Measurements from ENCODE around the gene RAB9A. TPM values are rescaled to one million over a fixed set of nuclear protein-coding genes. Genes with fewer than 3 reads are reported as not detected.

The RAB9A gene
- polyA plus RNA-seq, 3 donors, result 17.9 to 38.1 (median 30.8) TPM

GRCh38 chrX:13755254-13755653 lies 66.3 kb downstream of the RAB9A start:
- Histone ChIP-seq H3K9ac (ENCODE audit: insufficient read depth, low read length, poor library complexity, severe bottlenecking) (no peak overlapping the region), H3K79me2 (ENCODE audit: insufficient read depth, low read length) (peaks cover 4% of the 10 kb centered on the region), H3K4me3 (replicated peaks in 1 of 3; ENCODE audit: low read depth in 2 of 3, low read length in 3 of 3) (no peak overlapping the region), H3K9me3 (replicated peaks in 1 of 2; ENCODE audit: control insufficient read depth in 1 of 2, insufficient read depth in 1 of 2, low read length in 2 of 2) (no peaks in the 10 kb centered on the region), H3K27ac (ENCODE audit: low read depth in 1 of 2, low read length in 2 of 2) (peak overlapping the region in 1 of 2 donors; percentile 43), H2AFZ (ENCODE audit: insufficient read depth, low read depth, low read length, poor library complexity, severe bottlenecking) (no peak overlapping the region), H3K27me3 (ENCODE audit: control insufficient read depth in 2 of 2, insufficient read depth in 2 of 2, low read length in 2 of 2) (no peaks in the 10 kb centered on the region), H4K20me1 (ENCODE audit: insufficient read depth, low read length) (no peaks in the 10 kb centered on the region), H3K4me1 (ENCODE audit: control insufficient read depth in 1 of 2, insufficient read depth in 2 of 2, low read length in 2 of 2) (peaks cover 46 to 50% of the 10 kb centered on the region in 2 donors), H3K4me2 (replicated peaks; ENCODE audit: extremely low read depth, low read length, poor library complexity, severe bottlenecking) (no peak overlapping the region), H3K36me3 (replicated peaks in 1 of 2; ENCODE audit: control insufficient read depth in 1 of 2, insufficient read depth in 2 of 2, low read length in 2 of 2) (peaks cover 5% of the 10 kb centered on the region in 2 donors)
- intact Hi-C loops (cut with micrococcal nuclease), result no loop called here
- Mint-ChIP-seq H3K27me3 (ENCODE audit: low read depth in 3 of 3) (peaks cover 0 to 3% (median 0%) of the 10 kb centered on the region in 3 donors), H3K27ac (peak overlapping the region in 6 of 7 donors; percentile 55 to 78 (median 66)), H3K36me3 (peaks cover 9 to 10% of the 10 kb centered on the region in 2 donors), H3K4me3 (no peak overlapping the region), H3K9me3 (peaks cover 0 to 3% (median 0%) of the 10 kb centered on the region in 7 donors), H3K4me1 (peaks cover 49% of the 10 kb centered on the region)
- no peak for DNase-seq
- WGBS (ENCODE audit: insufficient coverage), result no CpG with 5 or more reads among the region's 1 CpG
- TF ChIP-seq, protein P1, sequence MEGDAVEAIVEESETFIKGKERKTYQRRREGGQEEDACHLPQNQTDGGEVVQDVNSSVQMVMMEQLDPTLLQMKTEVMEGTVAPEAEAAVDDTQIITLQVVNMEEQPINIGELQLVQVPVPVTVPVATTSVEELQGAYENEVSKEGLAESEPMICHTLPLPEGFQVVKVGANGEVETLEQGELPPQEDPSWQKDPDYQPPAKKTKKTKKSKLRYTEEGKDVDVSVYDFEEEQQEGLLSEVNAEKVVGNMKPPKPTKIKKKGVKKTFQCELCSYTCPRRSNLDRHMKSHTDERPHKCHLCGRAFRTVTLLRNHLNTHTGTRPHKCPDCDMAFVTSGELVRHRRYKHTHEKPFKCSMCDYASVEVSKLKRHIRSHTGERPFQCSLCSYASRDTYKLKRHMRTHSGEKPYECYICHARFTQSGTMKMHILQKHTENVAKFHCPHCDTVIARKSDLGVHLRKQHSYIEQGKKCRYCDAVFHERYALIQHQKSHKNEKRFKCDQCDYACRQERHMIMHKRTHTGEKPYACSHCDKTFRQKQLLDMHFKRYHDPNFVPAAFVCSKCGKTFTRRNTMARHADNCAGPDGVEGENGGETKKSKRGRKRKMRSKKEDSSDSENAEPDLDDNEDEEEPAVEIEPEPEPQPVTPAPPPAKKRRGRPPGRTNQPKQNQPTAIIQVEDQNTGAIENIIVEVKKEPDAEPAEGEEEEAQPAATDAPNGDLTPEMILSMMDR (IDR thresholded peaks at IDR 0.05), result no peak

DNA sequence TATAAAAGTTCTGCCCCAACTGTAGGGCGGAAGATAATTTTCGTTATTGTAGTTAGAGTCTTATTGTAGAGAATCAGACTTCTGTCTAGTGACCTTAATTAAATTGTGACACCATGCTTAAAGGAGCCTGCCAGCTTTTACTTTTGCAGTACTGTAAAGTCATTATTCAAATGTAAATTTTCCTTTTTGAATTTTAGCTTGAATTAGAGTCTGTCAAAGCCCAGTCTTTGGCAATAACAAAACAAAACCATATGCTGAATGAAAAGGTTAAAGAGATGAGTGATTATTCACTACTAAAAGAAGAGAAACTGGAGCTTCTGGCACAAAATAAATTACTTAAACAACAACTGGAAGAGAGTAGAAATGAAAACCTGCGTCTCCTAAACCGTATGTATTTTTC lies 67.5 kb downstream of the RAB9A start:
- intact Hi-C loops (cut with micrococcal nuclease), result no loop called here
- Histone ChIP-seq H3K9ac (ENCODE audit: insufficient read depth, low read length, poor library complexity, severe bottlenecking) (no peak overlapping the region), H3K27ac (ENCODE audit: low read depth in 1 of 2, low read length in 2 of 2) (no peak overlapping the region), H3K4me3 (replicated peaks in 1 of 3; ENCODE audit: low read depth in 2 of 3, low read length in 3 of 3) (no peak overlapping the region), H3K36me3 (replicated peaks in 1 of 2; ENCODE audit: control insufficient read depth in 1 of 2, insufficient read depth in 2 of 2, low read length in 2 of 2) (peaks cover 5% of the 10 kb centered on the region in 2 donors), H3K79me2 (ENCODE audit: insufficient read depth, low read length) (peaks cover 4% of the 10 kb centered on the region), H3K4me1 (ENCODE audit: control insufficient read depth in 1 of 2, insufficient read depth in 2 of 2, low read length in 2 of 2) (peaks cover 58 to 59% of the 10 kb centered on the region in 2 donors), H3K27me3 (ENCODE audit: control insufficient read depth in 2 of 2, insufficient read depth in 2 of 2, low read length in 2 of 2) (no peaks in the 10 kb centered on the region), H3K4me2 (replicated peaks; ENCODE audit: extremely low read depth, low read length, poor library complexity, severe bottlenecking) (no peak overlapping the region), H2AFZ (ENCODE audit: insufficient read depth, low read depth, low read length, poor library complexity, severe bottlenecking) (no peak overlapping the region), H3K9me3 (replicated peaks in 1 of 2; ENCODE audit: control insufficient read depth in 1 of 2, insufficient read depth in 1 of 2, low read length in 2 of 2) (no peaks in the 10 kb centered on the region), H4K20me1 (ENCODE audit: insufficient read depth, low read length) (no peaks in the 10 kb centered on the region)
- Mint-ChIP-seq H3K27me3 (ENCODE audit: low read depth in 3 of 3) (peaks cover 0 to 2% (median 0%) of the 10 kb centered on the region in 3 donors), H3K27ac (no peak overlapping the region), H3K36me3 (peaks cover 10 to 15% of the 10 kb centered on the region in 2 donors), H3K4me3 (no peak overlapping the region), H3K4me1 (peaks cover 56% of the 10 kb centered on the region), H3K9me3 (peaks cover 0 to 3% (median 0%) of the 10 kb centered on the region in 7 donors)
- TF ChIP-seq, protein P1 (IDR thresholded peaks at IDR 0.05), result no peak
- WGBS (ENCODE audit: insufficient coverage), result no CpG with 5 or more reads among the region's 4 CpGs
- no peak for DNase-seq

All from CD14-positive monocyte (primary cell).